ENCODE measurements around the gene INPP5A.

The INPP5A gene

GRCh38 chr10:132776821-132777220 lies 239.2 kb downstream of the INPP5A start:
- DNase-seq (ENCODE audit: low spot score) (no peak), FAIRE-seq (no peak)

GRCh38 chr10:132777441-132777840 lies 239.9 kb downstream of the INPP5A start:
- DNase-seq (ENCODE audit: low spot score) (no peak), FAIRE-seq (no peak)

GRCh38 chr10:132779549-132780294 lies 242.1 kb downstream of the INPP5A start:
- no peak for DNase-seq (ENCODE audit: low spot score)
- no peak for FAIRE-seq

GRCh38 chr10:132780356-132780755 lies 242.8 kb downstream of the INPP5A start:
- DNase-seq (ENCODE audit: low spot score), result no peak
- no peak for FAIRE-seq

GRCh38 chr10:132781556-132781955 lies 244.0 kb downstream of the INPP5A start:
- DNase-seq (ENCODE audit: low spot score) (no peak), FAIRE-seq (no peak)

GRCh38 chr10:132783165-132783939 lies 245.8 kb downstream of the INPP5A start:
- DNase-seq (ENCODE audit: low spot score) (no peak), FAIRE-seq (no peak)

GRCh38 chr10:132783940-132784865 lies 246.6 kb downstream of the INPP5A start:
- DNase-seq (ENCODE audit: low spot score), result no peak
- FAIRE-seq, result no peak

- DNase-seq (ENCODE audit: low spot score) (no peak), FAIRE-seq (no peak)
These were observed 247.5 kb downstream of the INPP5A start for GRCh38 chr10:132784866-132785722.

GRCh38 chr10:132785723-132786475 lies 248.3 kb downstream of the INPP5A start, which contains the start of gene NKX6-2:
TSS of gene NKX6-2 (minus strand) at chr10:132786147. CDS start at chr10:132785948, 199 bp downstream.
- FAIRE-seq (no peak), DNase-seq (ENCODE audit: low spot score) (no peak)

GRCh38 chr10:132786476-132786883 lies 248.9 kb downstream of the INPP5A start:
- DNase-seq (ENCODE audit: low spot score) (no peak), FAIRE-seq (no peak)

GRCh38 chr10:132786884-132787494 lies 249.4 kb downstream of the INPP5A start:
- DNase-seq (ENCODE audit: low spot score), result no peak
- FAIRE-seq, result no peak

- FAIRE-seq (no peak), DNase-seq (ENCODE audit: low spot score) (no peak)
These were observed 250.1 kb downstream of the INPP5A start for GRCh38 chr10:132787495-132788179.

GRCh38 chr10:132788180-132788830 lies 250.7 kb downstream of the INPP5A start:
- DNase-seq (ENCODE audit: low spot score) (no peak), FAIRE-seq (no peak)

GRCh38 chr10:132788831-132789219 lies 251.2 kb downstream of the INPP5A start:
- DNase-seq (ENCODE audit: low spot score), result no peak

GRCh38 chr10:132789659-132790148 lies 252.1 kb downstream of the INPP5A start:
- no peak for FAIRE-seq

More at GRCh38 chr10:132788831-132789219, 251.2 kb downstream of the INPP5A start:
- FAIRE-seq, result no peak

GRCh38 chr10:132790470-132790869 lies 252.9 kb downstream of the INPP5A start:
- no peak for DNase-seq (ENCODE audit: low spot score)
- no peak for FAIRE-seq

More at GRCh38 chr10:132789659-132790148, 252.1 kb downstream of the INPP5A start:
- DNase-seq (ENCODE audit: low spot score), result no peak

- DNase-seq (ENCODE audit: low spot score) (no peak), FAIRE-seq (no peak)
These were observed 253.6 kb downstream of the INPP5A start for GRCh38 chr10:132790934-132791829.
